HepG2 (cell line): Measurements from ENCODE around the gene PCNP.

Experiments
- EP300 ChIP-seq, 3 experiments: sonication (generic) in 1 of 3; formaldehyde crosslinking in 1 of 3; IDR thresholded peaks; 2 replicates each; pipeline versions ENCODE4 v1.5.1 to v1.6.1; 2011 to 2020; ENCODE audit warnings: low read depth in 2 of 3, low read length in 2 of 3, borderline replicate concordance in 1 of 3, improper control_type of control experiment in 1 of 3, mild to moderate bottlenecking in 1 of 3, missing genetic modification reagents in 1 of 3, moderate library complexity in 1 of 3
- FOXA1 ChIP-seq, 2 experiments: fragments of 450-650 bp in 1 of 2; sonication (generic) in 1 of 2; formaldehyde crosslinking in 1 of 2; IDR thresholded peaks; 2 replicates each; pipeline versions ENCODE4 v1.4.0 to v1.6.1; 2016 to 2020; ENCODE audit warnings: missing genetic modification reagents in 1 of 2
- HHEX ChIP-seq: IDR thresholded peaks from 2 replicates; pipeline ENCODE4 v1.6.1; 2016; ENCODE audit warnings: control low read depth
- NCOA1 ChIP-seq: sonication (generic); formaldehyde crosslinking; IDR thresholded peaks from 2 replicates; pipeline ENCODE4 v1.9.0; 2021; ENCODE audit warnings: missing genetic modification reagents
- SIX4 ChIP-seq: sonication (generic); formaldehyde crosslinking; IDR thresholded peaks from 2 replicates; pipeline ENCODE4 v1.4.0; 2020; ENCODE audit warnings: missing genetic modification reagents
- SUZ12 ChIP-seq: fragments of 150-350 bp; IDR thresholded peaks from 2 replicates; pipeline ENCODE4 v1.6.1; 2014; ENCODE audit warnings: low read depth, low read length
- ZNF629 ChIP-seq: sonication (generic); formaldehyde crosslinking; conservative IDR thresholded peaks from 2 replicates; pipeline ENCODE4 v1.5.0; 2020; ENCODE audit warnings: missing genetic modification reagents
- ZNF703 ChIP-seq: sonication (generic); formaldehyde crosslinking; IDR thresholded peaks from 2 replicates; pipeline ENCODE4 v1.5.1; 2020; ENCODE audit warnings: missing genetic modification reagents, mild to moderate bottlenecking, moderate library complexity, borderline replicate concordance
- ZNF761 ChIP-seq: sonication (generic); formaldehyde crosslinking; conservative IDR thresholded peaks from 2 replicates; pipeline ENCODE4 v1.4.0; 2020; ENCODE audit warnings: mild to moderate bottlenecking, missing genetic modification reagents
- TF ChIP-seq, protein P1 (sequence below): IDR thresholded peaks from 2 replicates; pipeline ENCODE4 v1.6.1; 2016

DNA sequence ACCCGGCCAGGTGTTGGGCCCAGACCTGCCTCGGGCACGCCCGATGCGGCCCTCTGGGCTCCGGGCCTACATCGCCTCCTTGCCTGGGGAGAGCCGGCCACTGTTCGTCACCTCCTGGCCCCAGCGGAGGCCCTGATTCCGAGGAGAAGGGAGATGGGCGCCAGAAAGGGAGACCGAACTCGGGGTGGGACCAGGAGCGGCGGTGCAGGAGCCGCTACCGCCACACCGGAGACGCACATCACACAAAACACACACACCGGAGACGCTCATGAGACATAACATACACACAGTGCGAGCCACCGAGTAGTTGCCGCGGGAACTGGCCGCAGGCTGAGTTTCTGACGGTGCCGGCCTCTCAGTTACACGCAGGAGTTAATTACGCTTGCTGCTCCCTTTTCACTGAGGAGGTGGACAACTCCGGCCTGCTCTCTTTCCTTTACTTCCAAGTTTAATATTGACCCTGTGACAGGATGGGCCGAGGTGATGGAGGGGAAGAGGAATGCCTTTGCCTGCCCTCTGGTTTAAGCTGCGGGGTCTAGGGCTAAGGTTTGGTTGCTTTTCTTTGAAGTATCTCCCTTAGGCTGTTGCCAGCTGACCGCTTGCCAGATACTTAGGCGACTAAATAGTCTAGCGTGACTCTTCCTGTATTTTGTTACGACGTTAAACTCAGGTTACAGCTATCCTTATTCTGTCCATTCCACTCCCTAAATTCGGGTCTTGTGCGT is 570 bp downstream of the PCNP start:
- TF ChIP-seq SUZ12 (no peak), ZNF629 (CRISPR knock-in tag) (no peak), EP300 (IDR thresholded peaks at IDR 0.05; ENCODE audit: low read depth in 2 of 2, low read length in 2 of 2) (no peak), EP300 (CRISPR knock-in tag; IDR thresholded peaks at IDR 0.05; ENCODE audit: borderline replicate concordance) (0 out of 2 replicates have a peak, but pooled peaks have one; percentile 3), SIX4 (CRISPR knock-in tag) (no peak), HHEX (CRISPR knock-in tag) (no peak), NCOA1 (CRISPR knock-in tag) (0 out of 2 replicates have a peak, but pooled peaks have one; percentile 78), ZNF703 (CRISPR knock-in tag) (no peak), FOXA1 (IDR thresholded peaks at IDR 0.05) (no peak), FOXA1 (CRISPR knock-in tag; IDR thresholded peaks at IDR 0.05) (0 out of 2 replicates have a peak, but pooled peaks have one; percentile 3), ZNF761 (CRISPR knock-in tag) (no peak; the same call in 1 of the 2 replicates)
- TF ChIP-seq, protein P1, sequence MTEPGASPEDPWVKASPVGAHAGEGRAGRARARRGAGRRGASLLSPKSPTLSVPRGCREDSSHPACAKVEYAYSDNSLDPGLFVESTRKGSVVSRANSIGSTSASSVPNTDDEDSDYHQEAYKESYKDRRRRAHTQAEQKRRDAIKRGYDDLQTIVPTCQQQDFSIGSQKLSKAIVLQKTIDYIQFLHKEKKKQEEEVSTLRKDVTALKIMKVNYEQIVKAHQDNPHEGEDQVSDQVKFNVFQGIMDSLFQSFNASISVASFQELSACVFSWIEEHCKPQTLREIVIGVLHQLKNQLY (CRISPR knock-in tag), result no peak
